H54 (cell line): Measurements from ENCODE around the gene HOGA1.

Experiments used
- DNase-seq: peaks from one replicate; pipeline ENCODE4 v3.0.0; 2011; ENCODE audit warnings: low spot score, mixed read lengths; ENCODE audit not compliant: insufficient read length
- FAIRE-seq: peaks from 3 replicates; lab custom pipeline; 2011; peaks lifted over from hg19 to GRCh38; lab: Jason Lieb, UNC
- POLR2A ChIP-seq: IDR thresholded peaks from 2 replicates; pipeline ENCODE4 v1.6.1; 2011; ENCODE audit warnings: low read depth, mild to moderate bottlenecking, low read length

The HOGA1 gene

GRCh38 chr10:97584060-97584797 is at the start of gene HOGA1:
TSS of gene HOGA1 (plus strand) at chr10:97584389. CDS start at chr10:97584704, 315 bp downstream.
- 0 out of 2 replicates have a peak, but pooled peaks have one; percentile 23 for TF ChIP-seq POLR2A
- peak; percentile 97 for DNase-seq

GRCh38 chr10:97534746-97535367 is 49.3 kb upstream of the HOGA1 start:
- no peak for TF ChIP-seq POLR2A
- no peak for DNase-seq
- no peak for FAIRE-seq

More at GRCh38 chr10:97584060-97584797, at the start of gene HOGA1:
- FAIRE-seq, result peak; percentile 90

GRCh38 chr10:97537186-97537869 is 46.9 kb upstream of the HOGA1 start:
- TF ChIP-seq POLR2A, result no peak
- FAIRE-seq (no peak), DNase-seq (no peak)

- FAIRE-seq, result no peak
- TF ChIP-seq POLR2A, result no peak
- no peak for DNase-seq
Observed at GRCh38 chr10:97538411-97538810, 45.8 kb upstream of the HOGA1 start.

GRCh38 chr10:97538839-97539238 is 45.4 kb upstream of the HOGA1 start:
- DNase-seq (no peak), FAIRE-seq (no peak)
- TF ChIP-seq POLR2A, result no peak

- no peak for FAIRE-seq
- no peak for TF ChIP-seq POLR2A
- no peak for DNase-seq
Observed at GRCh38 chr10:97539523-97540200, 44.5 kb upstream of the HOGA1 start.

GRCh38 chr10:97540669-97541500 is 43.3 kb upstream of the HOGA1 start:
- TF ChIP-seq POLR2A, result no peak
- FAIRE-seq (no peak), DNase-seq (no peak)

- DNase-seq (peak; percentile 94), FAIRE-seq (no peak)
- TF ChIP-seq POLR2A, result peak; percentile 10; the same call in 1 of the 2 replicates
Observed at GRCh38 chr10:97542169-97543024, 41.8 kb upstream of the HOGA1 start.

GRCh38 chr10:97543025-97543546 is 41.1 kb upstream of the HOGA1 start:
- peak; percentile 67 for TF ChIP-seq POLR2A
- DNase-seq, result peak; percentile 97

GRCh38 chr10:97546456-97547270 is 37.5 kb upstream of the HOGA1 start:
- no peak for FAIRE-seq
- DNase-seq, result no peak
- TF ChIP-seq POLR2A, result no peak

More at GRCh38 chr10:97543025-97543546, 41.1 kb upstream of the HOGA1 start:
- peak; percentile 92 for FAIRE-seq

GRCh38 chr10:97547271-97547600 is 37.0 kb upstream of the HOGA1 start:
- DNase-seq, result no peak

More at GRCh38 chr10:97547271-97547600, 37.0 kb upstream of the HOGA1 start:
- TF ChIP-seq POLR2A, result no peak
- no peak for FAIRE-seq
